ENCODE measurements around the gene KIAA1217.

Gene KIAA1217

GRCh38 chr10:24378126-24378920 is 169.4 kb downstream of the KIAA1217 start:
- DNase-seq: no peak

GRCh38 chr10:24381235-24382010 is 172.5 kb downstream of the KIAA1217 start:
- no peak for DNase-seq

GRCh38 chr10:24382045-24382444 is 173.1 kb downstream of the KIAA1217 start:
- DNase-seq: no peak

- no peak for DNase-seq
Measured at GRCh38 chr10:24382596-24382978, 173.6 kb downstream of the KIAA1217 start.

GRCh38 chr10:24382979-24383663 is 174.2 kb downstream of the KIAA1217 start:
- no peak for DNase-seq

- no peak for DNase-seq
Measured at GRCh38 chr10:24383681-24384106, 174.8 kb downstream of the KIAA1217 start.

- DNase-seq: no peak
Measured at GRCh38 chr10:24384954-24385353, 176.0 kb downstream of the KIAA1217 start.

- no peak for DNase-seq
Measured at GRCh38 chr10:24385776-24386175, 176.8 kb downstream of the KIAA1217 start.

GRCh38 chr10:24390146-24390700 is 181.3 kb downstream of the KIAA1217 start:
- no peak for DNase-seq

- DNase-seq: no peak
Measured at GRCh38 chr10:24390746-24391145, 181.8 kb downstream of the KIAA1217 start.

- no peak for DNase-seq
Measured at GRCh38 chr10:24393201-24393600, 184.3 kb downstream of the KIAA1217 start.

GRCh38 chr10:24394461-24395190 is 185.7 kb downstream of the KIAA1217 start:
- no peak for DNase-seq

- DNase-seq: no peak
Measured at GRCh38 chr10:24396396-24396795, 187.5 kb downstream of the KIAA1217 start.

- DNase-seq: no peak
Measured at GRCh38 chr10:24397662-24398061, 188.7 kb downstream of the KIAA1217 start.

- DNase-seq: no peak
Measured at GRCh38 chr10:24404567-24404966, 195.6 kb downstream of the KIAA1217 start.

GRCh38 chr10:24405635-24406034 is 196.7 kb downstream of the KIAA1217 start:
- DNase-seq: no peak

- DNase-seq: no peak
Measured at GRCh38 chr10:24406809-24407483, 198.0 kb downstream of the KIAA1217 start.

GRCh38 chr10:24407928-24408327 is 199.0 kb downstream of the KIAA1217 start:
- no peak for DNase-seq

- DNase-seq: no peak
Measured at GRCh38 chr10:24408365-24408764, 199.4 kb downstream of the KIAA1217 start.

GRCh38 chr10:24414597-24414996 is 205.7 kb downstream of the KIAA1217 start:
- no peak for DNase-seq

GRCh38 chr10:24415455-24416125 is 206.7 kb downstream of the KIAA1217 start:
- DNase-seq: no peak
